Smooth muscle cell (in vitro differentiated cells): ENCODE measurements around the gene JAG1. TPM values are rescaled to one million over a fixed set of nuclear protein-coding genes. Genes with fewer than 3 reads are reported as not detected.

Experiments
- DNase-seq: peaks from one replicate; lab custom pipeline; 2025; ENCODE audit not compliant: unreplicated experiment; lab: John Stamatoyannopoulos, UW
- H2AFZ ChIP-seq: fragments of 200-600 bp; sonication (generic); 2 replicates; pipeline ENCODE4 v1.6.0; 2016; ENCODE audit warnings: antibody characterized with exemption, low read depth, mild to moderate bottlenecking
- H3F3A ChIP-seq: fragments of 200-600 bp; sonication (generic); 2 replicates; pipeline ENCODE4 v1.6.0; 2017; ENCODE audit warnings: antibody characterized with exemption, low read depth
- H3K27ac ChIP-seq: fragments of 200-600 bp; sonication (generic); 2 replicates; pipeline ENCODE4 v1.5.1; 2016; ENCODE audit warnings: low read depth, mild to moderate bottlenecking
- H3K27me3 ChIP-seq: fragments of 200-600 bp; sonication (generic); 2 replicates; pipeline ENCODE4 v1.6.1; 2016; ENCODE audit warnings: low read depth, mild to moderate bottlenecking
- H3K36me3 ChIP-seq: fragments of 200-600 bp; sonication (generic); 2 replicates; pipeline ENCODE4 v1.5.1; 2016; ENCODE audit warnings: low read depth
- H3K4me1 ChIP-seq: fragments of 200-600 bp; sonication (generic); 2 replicates; pipeline ENCODE4 v1.5.1; 2016; ENCODE audit warnings: low read depth
- H3K4me2 ChIP-seq: fragments of 200-600 bp; sonication (generic); 2 replicates; pipeline ENCODE4 v1.6.0; 2016; ENCODE audit warnings: mild to moderate bottlenecking
- H3K4me3 ChIP-seq: fragments of 200-600 bp; sonication (generic); 2 replicates; pipeline ENCODE4 v1.5.1; 2016; ENCODE audit warnings: mild to moderate bottlenecking
- H3K79me2 ChIP-seq: fragments of 200-600 bp; sonication (generic); 2 replicates; pipeline ENCODE4 v1.6.0; 2016; ENCODE audit warnings: low read depth, mild to moderate bottlenecking
- H3K9ac ChIP-seq: fragments of 200-600 bp; sonication (generic); 2 replicates; pipeline ENCODE4 v1.6.0; 2016; ENCODE audit warnings: low read depth
- H3K9me3 ChIP-seq: fragments of 200-600 bp; sonication (generic); replicated peaks from 2 replicates; pipeline ENCODE4 v1.5.1; 2016; ENCODE audit warnings: low read depth
- H4K20me1 ChIP-seq: fragments of 200-600 bp; sonication (generic); 2 replicates; pipeline ENCODE4 v1.6.0; 2016; ENCODE audit warnings: low read depth
- WGBS: methylation state at CpG from one replicate; pipeline ENCODE4 v1.1.7; 2016; ENCODE audit warnings: low lambda C conversion rate; 5-methylcytosine and 5-hydroxymethylcytosine counted together
- polyA plus RNA-seq: library from polyadenylated mRNA; unstranded; fragments of >200 nt; fragmentation: Nextera tagmentation; extraction: Ambion mirVana; gene quantifications from 2 replicates; pipeline ENCODE4 v1.2.1, GENCODE V29; 2016
- total RNA-seq: library from RNA; depleted of rRNA; stranded (reverse); fragments of >200 nt; gene quantifications from 2 replicates; pipeline ENCODE4 v1.2.3, GENCODE V29; 2014
- TF ChIP-seq, protein P1 (sequence below): fragments of 200-600 bp; sonication (generic); IDR thresholded peaks from 2 replicates; pipeline ENCODE4 v1.5.1; 2017; ENCODE audit warnings: borderline replicate concordance, mild to moderate bottlenecking, antibody characterized with exemption; ENCODE audit not compliant: insufficient read depth, poor library complexity, severe bottlenecking

Gene JAG1
- total and polyA plus RNA-seq, 2 experiments from 2014 or later, result 45.0 to 126 TPM

DNA sequence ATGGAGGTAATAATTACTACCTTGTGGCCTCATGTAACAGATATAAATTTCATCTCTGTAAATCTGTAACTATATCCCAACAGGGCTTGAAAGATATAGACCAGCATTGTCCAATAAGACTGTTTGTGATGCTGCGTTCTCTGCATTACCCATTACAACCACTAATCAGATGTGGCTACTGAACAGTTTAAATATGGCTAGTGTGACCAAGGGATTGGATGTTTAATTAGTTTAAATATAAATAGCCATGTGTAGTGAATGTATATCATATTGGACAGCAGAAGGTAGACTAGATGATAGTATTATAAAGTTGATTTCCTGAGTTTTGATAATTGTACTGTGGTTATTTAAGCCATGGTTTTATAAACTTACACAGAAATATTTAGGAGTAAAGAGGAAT lies 27.8 kb upstream of the JAG1 start:
- H3K9me3 ChIP-seq, result no peaks in the 10 kb centered on the region
- H3K27ac ChIP-seq, result no peak overlapping the region
- H4K20me1 ChIP-seq, result no peaks in the 10 kb centered on the region
- H3K79me2 ChIP-seq, result no peaks in the 10 kb centered on the region
- no peaks in the 10 kb centered on the region for H3K4me1 ChIP-seq
- TF ChIP-seq, protein P1, sequence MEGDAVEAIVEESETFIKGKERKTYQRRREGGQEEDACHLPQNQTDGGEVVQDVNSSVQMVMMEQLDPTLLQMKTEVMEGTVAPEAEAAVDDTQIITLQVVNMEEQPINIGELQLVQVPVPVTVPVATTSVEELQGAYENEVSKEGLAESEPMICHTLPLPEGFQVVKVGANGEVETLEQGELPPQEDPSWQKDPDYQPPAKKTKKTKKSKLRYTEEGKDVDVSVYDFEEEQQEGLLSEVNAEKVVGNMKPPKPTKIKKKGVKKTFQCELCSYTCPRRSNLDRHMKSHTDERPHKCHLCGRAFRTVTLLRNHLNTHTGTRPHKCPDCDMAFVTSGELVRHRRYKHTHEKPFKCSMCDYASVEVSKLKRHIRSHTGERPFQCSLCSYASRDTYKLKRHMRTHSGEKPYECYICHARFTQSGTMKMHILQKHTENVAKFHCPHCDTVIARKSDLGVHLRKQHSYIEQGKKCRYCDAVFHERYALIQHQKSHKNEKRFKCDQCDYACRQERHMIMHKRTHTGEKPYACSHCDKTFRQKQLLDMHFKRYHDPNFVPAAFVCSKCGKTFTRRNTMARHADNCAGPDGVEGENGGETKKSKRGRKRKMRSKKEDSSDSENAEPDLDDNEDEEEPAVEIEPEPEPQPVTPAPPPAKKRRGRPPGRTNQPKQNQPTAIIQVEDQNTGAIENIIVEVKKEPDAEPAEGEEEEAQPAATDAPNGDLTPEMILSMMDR, result no peak
- DNase-seq, result no peak
- no peak overlapping the region for H3K4me3 ChIP-seq
- H3F3A ChIP-seq, result no peaks in the 10 kb centered on the region
- H2AFZ ChIP-seq, result no peak overlapping the region
- no peak overlapping the region for H3K9ac ChIP-seq
- H3K36me3 ChIP-seq, result no peaks in the 10 kb centered on the region
- H3K27me3 ChIP-seq, result no peaks in the 10 kb centered on the region
- WGBS, result 95% methylated on average over 1 of the region's 1 CpG
- no peak overlapping the region for H3K4me2 ChIP-seq

DNA sequence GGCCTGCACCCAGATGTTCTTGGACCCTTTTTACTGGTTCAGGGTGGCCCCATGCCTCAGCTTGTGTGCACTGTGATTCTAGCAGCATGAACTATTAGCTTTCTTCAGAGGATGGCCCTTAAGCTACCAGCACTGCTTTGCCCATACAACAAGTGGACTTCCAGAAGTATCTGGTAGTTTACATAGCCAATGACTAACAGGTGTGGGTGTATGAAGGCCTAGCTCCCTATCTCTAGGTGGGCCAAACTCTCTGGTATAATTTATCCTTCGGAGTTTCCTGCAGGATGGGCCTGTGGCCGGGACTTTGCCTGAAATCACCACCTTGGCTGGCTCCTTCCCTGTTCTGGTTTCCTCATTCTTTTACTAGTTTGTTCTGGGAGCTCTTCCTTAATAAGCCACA lies 26.1 kb upstream of the JAG1 start:
- Histone ChIP-seq H3K4me3 (no peak overlapping the region), H3K27me3 (no peaks in the 10 kb centered on the region), H4K20me1 (no peaks in the 10 kb centered on the region), H3F3A (no peaks in the 10 kb centered on the region), H3K9me3 (no peaks in the 10 kb centered on the region), H3K4me2 (no peak overlapping the region), H3K79me2 (no peaks in the 10 kb centered on the region), H3K4me1 (no peaks in the 10 kb centered on the region), H2AFZ (no peak overlapping the region), H3K36me3 (no peaks in the 10 kb centered on the region), H3K9ac (no peak overlapping the region), H3K27ac (no peak overlapping the region)
- TF ChIP-seq, protein P1, result no peak
- 86% methylated on average over 2 of the region's 2 CpGs for whole genome bisulfite sequencing
- no peak for DNase-seq

DNA sequence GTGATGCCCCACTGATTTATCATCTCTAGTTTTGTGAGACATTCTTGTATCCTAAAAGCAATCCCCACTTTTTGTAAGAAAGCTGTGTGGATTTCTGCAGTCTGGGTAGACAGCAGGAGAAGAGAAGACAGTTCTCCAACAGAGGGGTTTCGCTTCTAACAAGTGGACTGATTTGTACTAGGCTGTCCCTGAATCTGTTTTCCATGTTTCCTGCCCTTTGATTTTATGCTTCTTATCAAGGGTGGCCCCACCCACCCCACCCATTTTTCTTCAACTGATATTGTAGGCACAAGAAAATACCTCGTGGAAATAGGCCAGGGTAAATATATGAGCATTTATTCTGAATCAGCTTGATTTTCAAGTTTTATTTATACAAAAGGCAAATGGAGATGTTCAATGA lies 25.7 kb upstream of the JAG1 start:
- no peak overlapping the region for H3K4me3 ChIP-seq
- TF ChIP-seq, protein P1, result no peak
- no peak overlapping the region for H3K4me2 ChIP-seq
- H3K9me3 ChIP-seq, result no peaks in the 10 kb centered on the region
- no peak for DNase-seq
- no peak overlapping the region for H3K27ac ChIP-seq
- no peaks in the 10 kb centered on the region for H3F3A ChIP-seq
- no peak overlapping the region for H2AFZ ChIP-seq
- H4K20me1 ChIP-seq, result no peaks in the 10 kb centered on the region
- H3K9ac ChIP-seq, result no peak overlapping the region
- 98% methylated on average over 2 of the region's 2 CpGs for WGBS
- H3K79me2 ChIP-seq, result no peaks in the 10 kb centered on the region
- H3K36me3 ChIP-seq, result no peaks in the 10 kb centered on the region
- no peaks in the 10 kb centered on the region for H3K4me1 ChIP-seq
- no peaks in the 10 kb centered on the region for H3K27me3 ChIP-seq

DNA sequence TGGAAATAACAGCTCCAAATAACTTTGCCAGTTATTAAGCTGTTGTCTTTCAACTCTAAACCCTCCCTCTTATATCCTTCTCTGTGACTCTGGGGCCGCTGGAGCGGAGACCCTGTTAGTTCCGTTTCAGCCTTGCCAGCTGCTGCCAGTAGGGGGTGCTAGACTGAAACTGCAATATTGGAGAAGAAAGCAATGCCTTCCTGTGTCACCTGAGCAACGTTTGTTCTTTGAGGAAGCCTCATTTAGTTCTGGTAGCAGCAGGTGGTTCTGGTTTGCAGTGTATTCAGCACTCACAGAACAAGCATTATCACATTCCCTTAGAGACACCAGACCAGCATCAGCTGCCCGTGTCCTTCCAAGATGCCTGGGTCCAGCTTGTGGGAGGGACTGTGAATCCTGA lies 22.9 kb upstream of the JAG1 start:
- DNase-seq, result no peak
- no peaks in the 10 kb centered on the region for H3K27me3 ChIP-seq
- 79% methylated on average over 5 of the region's 5 CpGs for WGBS
- peaks cover 4% of the 10 kb centered on the region for H3K4me1 ChIP-seq
- no peak overlapping the region for H2AFZ ChIP-seq
- no peaks in the 10 kb centered on the region for H3F3A ChIP-seq
- H3K4me3 ChIP-seq, result no peak overlapping the region
- no peaks in the 10 kb centered on the region for H3K9me3 ChIP-seq
- no peaks in the 10 kb centered on the region for H3K79me2 ChIP-seq
- no peak overlapping the region for H3K9ac ChIP-seq
- H3K36me3 ChIP-seq, result no peaks in the 10 kb centered on the region
- TF ChIP-seq, protein P1, result peak; percentile 56
- no peak overlapping the region for H3K4me2 ChIP-seq
- no peaks in the 10 kb centered on the region for H4K20me1 ChIP-seq
- no peak overlapping the region for H3K27ac ChIP-seq
